ENCODE data around the gene TRMU.

Gene TRMU

DNA sequence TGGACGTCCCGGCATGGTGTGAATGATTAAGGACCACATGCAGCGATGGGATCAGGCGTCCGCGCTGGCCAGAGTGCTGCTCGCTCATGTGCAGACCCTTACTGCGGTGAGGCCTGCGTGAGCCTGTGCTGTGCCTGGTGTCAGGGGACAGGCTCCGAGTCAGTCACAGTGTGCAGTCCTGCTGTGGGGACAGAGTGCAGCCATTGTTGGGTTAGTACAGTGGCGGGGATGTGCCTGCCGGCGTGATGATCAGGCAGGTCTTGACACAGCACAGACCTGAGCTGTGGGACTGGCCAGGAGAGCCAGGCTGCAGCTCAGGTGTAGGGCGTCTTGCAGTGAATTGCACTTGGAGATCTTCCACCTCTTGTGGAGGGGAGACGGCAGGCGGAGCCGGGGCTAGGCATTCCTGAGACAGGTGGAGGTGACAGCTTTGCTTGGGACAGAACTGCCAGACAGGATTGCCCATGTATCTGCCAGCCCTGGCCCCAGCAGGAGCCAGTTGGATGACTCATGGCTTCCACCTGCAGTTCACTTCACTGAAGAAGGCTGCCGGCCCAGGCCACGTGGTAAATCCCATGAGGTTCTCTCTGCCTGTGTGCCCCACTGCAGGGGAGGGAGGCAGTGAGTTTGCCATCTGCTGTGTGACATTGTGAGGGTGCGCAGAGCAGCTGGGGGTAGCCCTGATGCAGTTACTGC, 17.3 kb downstream of the TRMU start:
- H2BK5ac ChIP-seq (ENCODE audit: low read length) = no peak overlapping the region
- H3K36me3 ChIP-seq (ENCODE audit: control insufficient read depth, insufficient read depth, low read length) = peaks cover 44% of the 10 kb centered on the region
- H2BK15ac ChIP-seq (replicated peaks; ENCODE audit: low read depth) = no peak overlapping the region
- no peak overlapping the region for H3K4ac ChIP-seq (ENCODE audit: low read depth, low read length)
- no peak overlapping the region for H2BK120ac ChIP-seq (ENCODE audit: low read depth, low read length)
- H3K4me3 ChIP-seq (ENCODE audit: low read length) = no peak overlapping the region
- H3K23ac ChIP-seq (ENCODE audit: low read length) = no peak overlapping the region
- H3K79me1 ChIP-seq (ENCODE audit: low read length) = peaks cover 10% of the 10 kb centered on the region
- no peak overlapping the region for H4K5ac ChIP-seq (ENCODE audit: low read length)
- no peak overlapping the region for H3K18ac ChIP-seq (ENCODE audit: low read length)
- H3K27me3 ChIP-seq (ENCODE audit: insufficient read depth, low read length, poor library complexity) = no peaks in the 10 kb centered on the region
- H2AK5ac ChIP-seq (ENCODE audit: low read length) = no peak overlapping the region
- no peak overlapping the region for H3K27ac ChIP-seq (ENCODE audit: low read depth, low read length)
- H3K79me2 ChIP-seq (ENCODE audit: control insufficient read depth, insufficient read depth, low read length) = no peaks in the 10 kb centered on the region
- H3K4me1 ChIP-seq (ENCODE audit: control insufficient read depth, low read depth, low read length) = no peaks in the 10 kb centered on the region
- H3K4me2 ChIP-seq (ENCODE audit: low read length) = no peak overlapping the region
- H3K9ac ChIP-seq (ENCODE audit: low read length) = no peak overlapping the region
- no peak overlapping the region for H4K8ac ChIP-seq (ENCODE audit: low read depth, low read length)
- peak; percentile 37 for DNase-seq
- no CpG with 5 or more reads among the region's 20 CpGs for WGBS (ENCODE audit: extremely low coverage, insufficient coverage, low lambda C conversion rate)
- H3K56ac ChIP-seq (ENCODE audit: low read length) = no peak overlapping the region

DNA sequence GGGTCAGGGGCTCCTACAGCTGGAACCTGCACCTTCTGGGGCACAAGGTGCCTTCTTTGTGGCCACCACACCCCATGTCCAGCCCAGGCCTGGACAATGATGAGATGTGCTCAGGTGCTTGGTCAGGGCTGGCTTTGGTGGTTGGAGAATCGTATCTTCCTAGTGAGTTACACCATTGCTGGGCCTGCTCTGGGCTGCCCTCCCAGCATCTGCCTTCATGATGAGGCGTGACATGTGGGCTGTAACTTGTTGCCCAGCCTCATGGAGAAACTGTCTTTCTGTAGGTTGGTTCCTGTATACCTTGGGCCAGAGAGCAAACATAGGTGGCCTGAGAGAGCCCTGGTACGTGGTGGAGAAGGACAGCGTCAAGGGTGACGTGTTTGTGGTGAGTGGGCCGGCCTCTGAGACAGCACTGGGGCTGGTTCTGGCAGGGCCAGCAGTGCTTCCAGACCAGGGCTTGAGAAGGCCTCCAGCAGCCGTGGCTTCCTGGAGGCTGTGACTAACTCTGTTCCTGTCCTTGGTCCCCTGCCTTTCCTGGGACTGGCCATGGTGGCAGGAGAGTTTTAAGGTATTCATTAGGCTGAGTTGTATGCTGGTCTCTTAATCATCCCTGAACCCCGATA, 18.1 kb downstream of the TRMU start:
- Histone ChIP-seq H3K56ac (ENCODE audit: low read length) (no peak overlapping the region), H3K9ac (ENCODE audit: low read length) (no peak overlapping the region), H2BK5ac (ENCODE audit: low read length) (no peak overlapping the region), H3K36me3 (ENCODE audit: control insufficient read depth, insufficient read depth, low read length) (peaks cover 40% of the 10 kb centered on the region), H3K79me1 (ENCODE audit: low read length) (peaks cover 6% of the 10 kb centered on the region), H3K23ac (ENCODE audit: low read length) (no peak overlapping the region), H3K4ac (ENCODE audit: low read depth, low read length) (no peak overlapping the region), H2BK15ac (replicated peaks; ENCODE audit: low read depth) (no peak overlapping the region), H4K5ac (ENCODE audit: low read length) (no peak overlapping the region), H2BK120ac (ENCODE audit: low read depth, low read length) (no peak overlapping the region), H3K18ac (ENCODE audit: low read length) (no peak overlapping the region), H3K4me2 (ENCODE audit: low read length) (no peak overlapping the region), H4K8ac (ENCODE audit: low read depth, low read length) (no peak overlapping the region), H3K4me1 (ENCODE audit: control insufficient read depth, low read depth, low read length) (no peaks in the 10 kb centered on the region), H3K27ac (ENCODE audit: low read depth, low read length) (no peak overlapping the region), H3K79me2 (ENCODE audit: control insufficient read depth, insufficient read depth, low read length) (no peaks in the 10 kb centered on the region), H3K27me3 (ENCODE audit: insufficient read depth, low read length, poor library complexity) (no peaks in the 10 kb centered on the region), H3K4me3 (ENCODE audit: low read length) (no peak overlapping the region), H2AK5ac (ENCODE audit: low read length) (no peak overlapping the region)
- DNase-seq = no peak
- WGBS (ENCODE audit: extremely low coverage, insufficient coverage, low lambda C conversion rate) = no CpG with 5 or more reads among the region's 8 CpGs

DNA sequence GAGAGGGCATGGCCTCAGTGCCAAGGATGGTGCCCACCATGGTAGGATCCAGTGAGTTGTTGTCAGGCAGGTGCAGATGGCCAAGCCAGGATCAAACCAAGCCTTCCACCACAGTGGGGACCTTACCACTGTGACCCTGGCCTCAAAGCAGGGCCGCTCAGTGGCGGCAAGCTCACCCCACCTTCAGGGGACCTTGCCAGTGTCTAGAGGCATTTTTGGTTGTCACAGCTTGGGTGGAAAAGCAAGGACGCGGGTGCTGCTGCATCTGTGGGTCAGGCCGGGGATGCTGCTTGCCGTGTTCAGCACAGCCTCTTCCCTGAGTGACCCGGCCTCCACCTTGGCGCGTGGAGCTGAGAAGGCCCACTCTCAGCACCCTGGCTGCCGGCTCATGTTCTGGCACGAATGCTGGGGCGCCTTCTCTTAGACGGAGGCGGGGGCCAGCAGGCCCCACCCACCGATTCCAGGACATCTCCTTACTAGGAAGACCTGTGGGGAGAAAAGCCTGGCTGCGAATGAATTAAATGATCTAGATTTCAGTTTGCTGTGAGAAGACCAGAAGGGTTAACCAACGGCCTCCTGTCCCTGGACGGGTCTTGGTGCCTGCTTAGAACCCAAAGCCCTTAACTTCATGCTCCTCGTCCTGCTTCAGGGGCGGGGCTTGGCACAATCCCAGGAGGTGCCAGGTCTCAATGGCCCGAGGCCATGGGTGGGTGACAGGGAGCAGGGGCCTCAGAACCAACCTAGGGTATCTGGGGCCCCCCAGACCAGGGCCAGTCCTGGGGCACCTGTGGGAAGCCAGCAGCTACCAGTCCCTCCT, 18.9 kb downstream of the TRMU start:
- Histone ChIP-seq H2BK15ac (replicated peaks; ENCODE audit: low read depth) (no peak overlapping the region), H3K27me3 (ENCODE audit: insufficient read depth, low read length, poor library complexity) (no peaks in the 10 kb centered on the region), H3K4me1 (ENCODE audit: control insufficient read depth, low read depth, low read length) (no peaks in the 10 kb centered on the region), H3K9ac (ENCODE audit: low read length) (no peak overlapping the region), H3K23ac (ENCODE audit: low read length) (no peak overlapping the region), H3K4ac (ENCODE audit: low read depth, low read length) (no peak overlapping the region), H2BK5ac (ENCODE audit: low read length) (no peak overlapping the region), H3K56ac (ENCODE audit: low read length) (no peak overlapping the region), H4K8ac (ENCODE audit: low read depth, low read length) (no peak overlapping the region), H3K79me2 (ENCODE audit: control insufficient read depth, insufficient read depth, low read length) (no peaks in the 10 kb centered on the region), H3K36me3 (ENCODE audit: control insufficient read depth, insufficient read depth, low read length) (peaks cover 36% of the 10 kb centered on the region), H2AK5ac (ENCODE audit: low read length) (no peak overlapping the region), H3K4me2 (ENCODE audit: low read length) (no peak overlapping the region), H3K27ac (ENCODE audit: low read depth, low read length) (no peak overlapping the region), H3K79me1 (ENCODE audit: low read length) (peaks cover 3% of the 10 kb centered on the region), H2BK120ac (ENCODE audit: low read depth, low read length) (no peak overlapping the region), H3K4me3 (ENCODE audit: low read length) (no peak overlapping the region), H4K5ac (ENCODE audit: low read length) (no peak overlapping the region), H3K18ac (ENCODE audit: low read length) (no peak overlapping the region)
- no CpG with 5 or more reads among the region's 21 CpGs for WGBS (ENCODE audit: extremely low coverage, insufficient coverage, low lambda C conversion rate)
- no peak for DNase-seq

DNA sequence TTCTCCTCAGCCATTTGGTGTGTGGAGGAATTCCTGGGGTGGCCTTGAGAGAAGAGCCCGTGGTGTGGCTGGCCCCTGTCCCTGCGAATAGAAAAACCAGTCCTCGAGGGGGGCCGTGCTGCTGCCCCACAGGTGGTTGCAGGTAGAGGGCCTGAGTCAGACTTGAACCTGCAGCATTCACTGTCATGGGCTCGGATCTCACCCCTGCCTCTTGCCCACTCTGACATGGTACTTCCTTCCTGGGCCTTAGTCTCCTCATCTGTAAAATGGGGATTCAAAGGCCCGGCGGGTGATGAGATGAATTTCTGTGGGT, 19.4 kb downstream of the TRMU start:
- Histone ChIP-seq H3K4me2 (ENCODE audit: low read length) (no peak overlapping the region), H2BK15ac (replicated peaks; ENCODE audit: low read depth) (no peak overlapping the region), H3K27me3 (ENCODE audit: insufficient read depth, low read length, poor library complexity) (no peaks in the 10 kb centered on the region), H3K79me1 (ENCODE audit: low read length) (peaks cover 2% of the 10 kb centered on the region), H3K9ac (ENCODE audit: low read length) (no peak overlapping the region), H3K18ac (ENCODE audit: low read length) (no peak overlapping the region), H3K56ac (ENCODE audit: low read length) (no peak overlapping the region), H3K4ac (ENCODE audit: low read depth, low read length) (no peak overlapping the region), H4K5ac (ENCODE audit: low read length) (no peak overlapping the region), H2BK120ac (ENCODE audit: low read depth, low read length) (no peak overlapping the region), H3K4me3 (ENCODE audit: low read length) (no peak overlapping the region), H3K27ac (ENCODE audit: low read depth, low read length) (no peak overlapping the region), H3K36me3 (ENCODE audit: control insufficient read depth, insufficient read depth, low read length) (peaks cover 34% of the 10 kb centered on the region), H3K79me2 (ENCODE audit: control insufficient read depth, insufficient read depth, low read length) (no peaks in the 10 kb centered on the region), H4K8ac (ENCODE audit: low read depth, low read length) (no peak overlapping the region), H3K23ac (ENCODE audit: low read length) (no peak overlapping the region), H3K4me1 (ENCODE audit: control insufficient read depth, low read depth, low read length) (no peaks in the 10 kb centered on the region), H2BK5ac (ENCODE audit: low read length) (no peak overlapping the region), H2AK5ac (ENCODE audit: low read length) (no peak overlapping the region)
- DNase-seq = no peak
- no CpG with 5 or more reads among the region's 7 CpGs for WGBS (ENCODE audit: extremely low coverage, insufficient coverage, low lambda C conversion rate)

DNA sequence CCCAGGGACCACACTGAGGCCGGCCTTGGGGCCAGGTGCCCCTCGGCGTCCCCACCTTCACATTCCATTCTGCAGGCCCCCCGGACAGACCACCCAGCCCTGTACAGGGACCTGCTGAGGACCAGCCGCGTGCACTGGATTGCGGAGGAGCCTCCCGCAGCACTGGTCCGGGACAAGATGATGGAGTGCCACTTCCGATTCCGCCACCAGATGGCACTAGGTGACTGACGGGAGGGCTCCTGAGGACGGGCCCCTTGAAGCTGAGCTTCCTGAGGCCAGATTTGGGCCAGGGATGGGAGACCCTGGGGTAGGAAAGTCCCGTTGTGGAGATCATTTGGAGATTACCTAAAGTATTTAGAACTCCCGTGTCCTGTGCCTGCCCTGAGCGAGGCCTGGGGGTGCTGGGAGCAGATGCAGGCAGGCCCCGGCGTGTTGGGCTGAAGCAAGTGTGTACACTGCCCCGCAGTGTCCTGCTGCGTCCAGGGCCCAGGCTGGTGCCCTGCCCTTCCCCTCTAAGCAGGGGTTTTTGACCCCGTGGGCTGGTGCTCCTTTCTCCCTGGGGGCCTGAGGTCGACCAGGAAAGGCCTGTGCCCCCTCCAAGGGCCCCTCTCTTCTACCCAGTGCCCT, 20.0 kb downstream of the TRMU start:
- WGBS (ENCODE audit: extremely low coverage, insufficient coverage, low lambda C conversion rate) = no CpG with 5 or more reads among the region's 22 CpGs
- Histone ChIP-seq H3K27ac (ENCODE audit: low read depth, low read length) (no peak overlapping the region), H3K36me3 (ENCODE audit: control insufficient read depth, insufficient read depth, low read length) (peaks cover 34% of the 10 kb centered on the region), H3K79me1 (ENCODE audit: low read length) (peaks cover 2% of the 10 kb centered on the region), H2BK120ac (ENCODE audit: low read depth, low read length) (no peak overlapping the region), H3K4ac (ENCODE audit: low read depth, low read length) (no peak overlapping the region), H3K23ac (ENCODE audit: low read length) (no peak overlapping the region), H2BK5ac (ENCODE audit: low read length) (no peak overlapping the region), H3K18ac (ENCODE audit: low read length) (no peak overlapping the region), H3K9ac (ENCODE audit: low read length) (no peak overlapping the region), H3K56ac (ENCODE audit: low read length) (no peak overlapping the region), H4K5ac (ENCODE audit: low read length) (no peak overlapping the region), H3K4me2 (ENCODE audit: low read length) (no peak overlapping the region), H2AK5ac (ENCODE audit: low read length) (no peak overlapping the region), H3K4me1 (ENCODE audit: control insufficient read depth, low read depth, low read length) (no peaks in the 10 kb centered on the region), H3K4me3 (ENCODE audit: low read length) (no peak overlapping the region), H4K8ac (ENCODE audit: low read depth, low read length) (no peak overlapping the region), H3K27me3 (ENCODE audit: insufficient read depth, low read length, poor library complexity) (no peaks in the 10 kb centered on the region), H2BK15ac (replicated peaks; ENCODE audit: low read depth) (no peak overlapping the region), H3K79me2 (ENCODE audit: control insufficient read depth, insufficient read depth, low read length) (no peaks in the 10 kb centered on the region)
- peak; percentile 76 for DNase-seq
